GM18499 (cell line): ENCODE results near the gene NLGN1.
A peak's percentile ranks its signal among the peaks of the same experiment; 100 is the strongest.

Experiments used
- ATAC-seq: cut with Tn5 transposase; IDR thresholded peaks from one replicate; pipeline ENCODE4 v1.9.1; 2021; ENCODE audit warnings: moderate number of reproducible peaks; ENCODE audit not compliant: insufficient read depth, unreplicated experiment

NLGN1 gene

GRCh38 chr3:173891272-173892100 lies 493.9 kb downstream of the NLGN1 start:
- no peak for ATAC-seq

DNA sequence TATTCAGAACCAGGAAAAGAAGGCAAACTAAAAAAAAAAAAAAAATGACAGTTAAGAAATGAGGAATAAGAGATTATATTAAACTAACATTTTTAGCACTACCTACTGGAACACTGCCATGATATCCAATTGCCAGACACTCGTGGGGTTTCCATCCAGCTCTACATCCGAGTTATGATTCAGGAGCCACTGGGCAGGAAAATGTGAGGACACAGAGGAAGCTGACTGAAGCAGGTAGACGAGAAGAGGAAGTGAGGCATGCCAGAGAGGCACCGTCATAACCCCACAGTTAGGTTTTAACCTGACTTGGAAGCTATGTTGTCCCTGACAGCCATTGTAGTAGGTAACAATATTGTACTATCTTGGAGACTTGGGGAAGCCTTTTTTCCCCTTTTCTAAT lies 495.0 kb downstream of the NLGN1 start:
- ATAC-seq = no peak

- ATAC-seq = no peak
Observed at GRCh38 chr3:173893066-173893465, 495.5 kb downstream of the NLGN1 start.

GRCh38 chr3:173893835-173894234 lies 496.3 kb downstream of the NLGN1 start:
- no peak for ATAC-seq

DNA sequence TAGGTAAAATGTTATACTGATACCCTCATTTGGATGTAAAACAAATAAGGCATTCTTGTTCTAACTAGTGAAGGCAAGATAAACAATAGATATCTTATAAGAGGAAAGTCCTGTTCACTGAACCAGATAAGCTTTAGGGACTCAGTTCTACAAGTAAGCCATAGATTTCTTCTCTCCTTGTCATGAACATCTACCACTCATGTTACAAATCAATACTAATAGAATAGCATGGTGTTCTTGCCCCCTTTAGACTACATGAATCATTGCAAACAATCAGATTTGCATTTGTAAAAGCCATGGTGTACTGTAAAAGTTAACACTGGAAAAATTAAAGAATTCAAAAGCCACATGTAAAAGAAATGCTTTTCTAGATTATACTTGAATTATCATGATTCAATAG lies 500.1 kb downstream of the NLGN1 start:
- no peak for ATAC-seq

DNA sequence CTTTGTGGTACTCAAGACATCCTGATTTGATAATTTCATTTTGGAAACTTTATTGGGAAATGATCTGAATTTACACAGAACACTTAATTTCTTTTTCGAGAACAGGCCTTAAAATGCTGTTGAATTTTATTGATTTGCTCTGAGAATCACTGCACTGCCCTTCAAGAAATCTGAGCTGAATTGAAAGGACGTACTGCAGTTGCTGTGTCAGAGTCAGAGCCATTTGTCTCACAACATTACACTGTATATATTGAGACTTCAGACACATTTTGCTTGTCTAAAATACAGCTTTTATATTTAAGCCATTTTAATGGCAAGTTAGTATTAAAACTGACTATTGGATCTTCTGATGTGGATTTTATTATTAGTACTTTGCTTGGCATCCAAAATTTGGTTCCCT lies 504.1 kb downstream of the NLGN1 start:
- no peak for ATAC-seq

DNA sequence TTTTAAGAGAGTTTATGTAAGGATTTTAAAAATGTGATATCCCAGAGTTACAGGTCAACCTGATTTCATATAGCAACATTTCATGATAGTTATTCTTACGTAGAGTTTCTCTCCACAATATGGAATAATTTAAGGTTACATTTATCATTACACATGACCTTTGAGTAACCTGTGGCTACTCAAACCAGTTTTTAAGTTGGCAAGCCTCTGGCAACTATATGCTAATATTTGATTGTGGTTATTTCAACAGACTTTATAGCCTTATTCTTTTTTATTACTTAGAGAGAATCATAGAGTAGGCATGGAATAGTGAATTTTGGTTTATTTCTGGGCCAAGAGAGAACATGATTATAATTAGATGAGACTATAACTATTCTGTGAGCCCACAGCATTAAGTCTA lies 504.9 kb downstream of the NLGN1 start:
- ATAC-seq = no peak

DNA sequence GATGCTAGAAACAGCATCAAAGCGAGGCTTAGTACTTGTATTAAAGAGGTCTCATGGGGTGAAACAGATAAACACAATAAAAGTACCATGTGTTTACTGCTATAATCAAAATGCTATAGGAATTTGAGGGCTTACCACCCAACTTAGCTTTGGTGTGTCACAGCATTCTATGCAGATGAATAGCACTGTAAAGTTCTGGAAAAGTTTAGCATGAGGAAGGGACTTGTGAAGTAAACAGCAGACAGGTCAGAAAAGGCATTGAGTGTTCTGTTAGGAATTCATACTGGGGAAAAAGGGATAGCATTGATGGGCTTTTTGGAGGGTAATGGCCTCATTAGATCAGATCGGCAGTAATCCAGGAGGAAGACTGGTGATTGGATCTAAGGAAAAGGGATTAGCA lies 505.3 kb downstream of the NLGN1 start:
- ATAC-seq = no peak

- ATAC-seq = no peak
Observed at GRCh38 chr3:173905381-173905780, 507.8 kb downstream of the NLGN1 start.

DNA sequence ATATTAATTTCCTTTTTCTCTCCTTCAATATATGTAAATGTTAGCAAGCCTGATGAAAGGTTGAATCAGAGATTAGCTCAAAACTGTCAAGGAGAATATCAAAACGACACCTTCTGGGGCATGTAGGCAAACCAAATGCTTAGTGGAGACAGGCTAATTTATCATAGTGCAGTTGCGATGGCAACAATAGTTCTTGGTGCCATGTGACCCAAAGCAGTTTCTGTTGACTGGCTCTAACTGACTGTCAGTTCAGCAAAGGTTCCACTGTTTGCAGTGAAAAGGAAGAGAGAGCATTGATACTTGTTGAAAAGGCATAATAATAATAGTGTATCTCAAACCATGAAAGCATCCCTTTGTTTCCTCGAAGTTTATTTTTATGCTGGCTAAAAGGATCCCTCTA lies 513.9 kb downstream of the NLGN1 start:
- ATAC-seq = no peak

DNA sequence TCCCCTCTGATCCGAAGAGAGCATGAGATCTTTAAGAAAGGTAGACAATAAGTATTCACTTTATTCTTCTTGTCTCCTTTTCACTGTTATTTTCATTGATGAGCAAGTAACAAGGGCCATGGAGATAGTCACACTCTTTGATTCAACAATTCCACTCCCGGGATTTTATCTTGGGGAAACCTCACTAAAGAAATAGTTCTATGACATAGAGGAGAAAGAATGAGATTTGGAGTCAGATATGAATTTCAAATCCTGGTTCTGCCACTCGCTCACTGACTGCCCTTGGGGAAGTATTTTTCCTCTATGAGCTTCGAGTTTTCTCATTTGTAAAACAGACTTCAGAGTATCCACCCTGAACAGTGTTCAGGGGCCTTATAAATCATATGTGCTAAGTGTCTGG lies 514.6 kb downstream of the NLGN1 start:
- ATAC-seq = no peak

GRCh38 chr3:173913397-173913796 lies 515.9 kb downstream of the NLGN1 start:
- ATAC-seq = no peak

DNA sequence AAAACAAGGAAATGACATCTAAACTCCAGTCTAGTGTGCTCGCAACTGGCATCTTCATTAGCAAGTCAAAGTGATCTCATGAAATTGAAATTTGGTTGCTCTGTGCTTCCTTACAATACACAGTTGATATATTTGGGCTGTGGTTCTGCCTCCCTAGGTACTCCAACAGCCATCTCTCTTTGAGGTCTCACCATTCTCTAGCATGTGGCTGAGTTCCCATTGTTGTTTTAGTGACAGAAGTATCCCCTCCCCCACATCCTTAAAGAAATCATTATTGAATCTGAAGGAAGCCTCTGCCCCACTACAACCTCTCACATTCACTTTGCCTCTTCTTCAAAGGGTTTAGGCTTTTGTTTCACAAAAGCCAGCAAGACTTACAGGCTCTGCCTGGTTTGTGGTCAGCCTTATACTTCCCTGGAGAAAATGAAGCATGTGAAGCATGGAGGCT lies 516.5 kb downstream of the NLGN1 start:
- no peak for ATAC-seq

- ATAC-seq = no peak
Observed at GRCh38 chr3:173916799-173917198, 519.3 kb downstream of the NLGN1 start.

- no peak for ATAC-seq
Observed at GRCh38 chr3:173920386-173920785, 522.8 kb downstream of the NLGN1 start.

DNA sequence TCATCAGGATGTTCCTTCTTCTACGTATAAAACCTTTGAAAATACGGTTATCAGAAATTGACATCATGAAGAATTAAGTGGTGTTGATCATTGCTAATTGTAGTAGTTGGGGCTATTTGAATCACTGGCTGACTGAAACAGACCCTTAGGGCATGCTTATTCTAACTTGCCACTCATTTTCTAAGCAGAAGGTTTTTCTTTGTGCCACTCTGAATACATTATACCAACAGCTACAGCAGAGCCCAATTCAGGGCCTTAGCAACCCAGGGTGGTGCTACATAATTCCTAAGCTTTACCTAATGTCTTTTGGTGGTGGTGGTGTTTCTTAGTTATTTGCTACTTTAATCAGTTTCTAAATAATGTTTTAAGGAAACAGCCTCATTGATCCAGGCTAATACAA lies 524.2 kb downstream of the NLGN1 start:
- ATAC-seq = no peak

- ATAC-seq = no peak
Observed at GRCh38 chr3:173923204-173923603, 525.7 kb downstream of the NLGN1 start.

DNA sequence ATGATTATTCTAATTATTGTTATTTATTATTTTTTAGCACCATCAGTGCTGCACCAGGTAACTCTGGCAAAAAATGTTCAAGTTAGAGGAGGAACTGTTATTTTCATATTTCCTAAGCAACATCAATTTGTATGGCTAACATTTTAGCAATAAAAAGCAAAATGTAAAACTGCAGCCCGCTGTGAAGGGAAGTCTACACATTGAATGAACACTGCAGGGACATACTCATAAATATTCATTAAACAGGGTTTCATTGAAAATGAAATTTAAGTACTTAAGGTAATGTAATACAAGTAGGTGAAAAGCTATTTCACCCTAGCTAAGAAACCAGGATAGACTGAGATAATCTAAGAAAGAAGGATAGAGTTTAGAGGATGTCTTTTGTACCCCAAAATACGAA lies 532.7 kb downstream of the NLGN1 start:
- no peak for ATAC-seq

DNA sequence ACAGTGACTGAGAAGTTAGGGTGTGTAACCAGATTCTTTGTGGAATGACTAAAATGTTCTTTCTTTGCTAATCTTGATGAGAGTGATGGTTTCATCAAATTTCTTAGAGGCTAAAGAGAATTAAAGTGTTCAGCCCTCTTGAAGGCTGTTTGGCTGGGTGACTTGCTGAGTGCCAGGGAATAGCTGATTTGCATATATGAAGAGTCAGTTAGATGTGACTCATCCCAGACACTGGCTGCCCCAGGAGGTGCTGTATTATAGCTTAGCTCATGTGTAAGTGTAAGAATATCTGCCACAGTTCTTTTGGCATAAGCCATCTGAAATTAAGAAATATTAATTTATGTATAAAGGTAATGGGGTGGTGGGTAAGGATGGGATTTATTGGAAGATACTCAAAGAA lies 535.1 kb downstream of the NLGN1 start:
- ATAC-seq = peak; percentile 43

- no peak for ATAC-seq
Observed at GRCh38 chr3:173933113-173933512, 535.6 kb downstream of the NLGN1 start.

DNA sequence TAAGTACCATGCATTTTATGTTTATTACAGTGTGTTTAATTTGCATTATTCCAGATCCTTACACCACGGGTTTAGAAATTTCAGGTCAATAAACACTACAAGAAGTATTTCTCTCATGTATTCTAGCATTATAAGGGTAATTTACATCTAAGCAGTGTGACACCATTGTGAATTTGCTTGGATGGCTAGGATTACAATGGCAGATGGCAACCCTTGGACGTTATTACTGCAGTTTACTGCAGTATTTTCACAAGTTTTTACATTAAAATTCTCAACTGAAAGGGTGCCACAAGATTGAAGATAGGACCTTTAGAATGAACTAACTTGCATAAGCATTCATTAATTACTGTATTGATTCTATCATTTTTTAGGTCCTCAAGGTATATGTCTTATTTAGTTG lies 538.8 kb downstream of the NLGN1 start:
- ATAC-seq = no peak

GRCh38 chr3:173938159-173938558 lies 540.6 kb downstream of the NLGN1 start:
- ATAC-seq = no peak
